GM19438 (cell line): ENCODE measurements around the gene FAM9A.
"Not testable (repeated sequence)": the region's sequence is repeated elsewhere in the genome, so short reads cannot be mapped to it uniquely, and the experiment has no call there.

ENCODE experiments used
- ATAC-seq: cut with Tn5 transposase; IDR thresholded peaks from one replicate; pipeline ENCODE4 v1.9.1; 2021; ENCODE audit warnings: low read depth; ENCODE audit not compliant: unreplicated experiment

The FAM9A gene

GRCh38 chrX:8805046-8805445 is 3.9 kb upstream of the FAM9A start:
- ATAC-seq: no peak

- no peak for ATAC-seq
Measured at GRCh38 chrX:8803326-8803725, 2.1 kb upstream of the FAM9A start.

DNA sequence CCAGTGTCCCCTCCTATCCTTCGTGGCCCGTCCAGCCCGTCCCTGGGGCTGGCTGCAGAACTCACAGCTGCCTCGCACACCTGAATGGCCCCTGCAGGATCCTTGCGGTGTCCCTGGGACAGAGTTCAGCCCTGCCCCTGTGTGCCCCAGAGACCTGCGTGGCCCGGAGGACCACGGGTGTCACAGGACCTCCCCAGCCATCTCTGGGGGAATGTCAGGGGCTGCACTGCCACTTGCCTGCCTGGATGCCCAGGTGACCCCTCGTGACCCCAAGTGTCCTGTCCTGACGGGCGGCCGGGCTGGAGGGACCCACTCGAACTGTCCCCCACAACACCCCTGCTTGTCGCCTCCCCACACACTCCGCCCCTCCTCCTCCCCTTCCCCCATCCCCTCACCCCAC is 832 bp downstream of the FAM9A start:
- not testable (repeated sequence) for ATAC-seq

DNA sequence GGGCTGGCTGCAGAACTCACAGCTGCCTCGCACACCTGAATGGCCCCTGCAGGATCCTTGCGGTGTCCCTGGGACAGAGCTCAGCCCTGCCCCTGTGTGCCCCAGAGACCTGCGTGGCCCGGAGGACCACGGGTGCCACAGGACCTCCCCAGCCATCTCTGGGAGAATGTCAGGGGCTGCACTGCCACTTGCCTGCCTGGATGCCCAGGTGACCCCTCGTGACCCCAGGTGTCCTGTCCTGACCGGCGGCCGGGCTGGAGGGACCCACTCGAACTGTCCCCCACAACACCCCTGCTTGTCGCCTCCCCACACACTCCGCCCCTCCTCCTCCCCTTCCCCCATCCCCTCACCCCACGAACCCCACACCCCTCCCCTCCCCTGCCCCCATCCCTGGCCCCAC is 1.9 kb downstream of the FAM9A start:
- ATAC-seq: not testable (repeated sequence)

DNA sequence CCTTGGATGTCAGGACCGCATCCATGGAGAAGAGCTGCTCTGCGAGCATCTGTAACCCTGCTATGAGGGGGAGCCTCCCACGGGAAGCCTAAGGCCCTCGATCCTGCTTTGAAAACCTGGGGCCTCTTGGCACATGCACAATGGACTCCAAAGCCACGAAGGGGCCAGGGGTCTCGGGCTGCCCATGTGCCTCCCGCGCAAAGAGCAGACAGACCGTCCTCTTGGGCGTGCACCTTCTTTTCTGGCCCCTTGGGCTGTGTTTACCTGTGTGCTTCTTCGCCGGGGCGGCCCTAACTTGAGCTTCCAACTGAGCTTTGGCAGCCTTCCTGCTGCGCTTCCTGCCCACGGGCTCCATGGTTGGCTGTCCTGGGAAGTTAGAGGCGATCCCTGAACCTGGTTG is 2.5 kb downstream of the FAM9A start:
- not testable (repeated sequence) for ATAC-seq

DNA sequence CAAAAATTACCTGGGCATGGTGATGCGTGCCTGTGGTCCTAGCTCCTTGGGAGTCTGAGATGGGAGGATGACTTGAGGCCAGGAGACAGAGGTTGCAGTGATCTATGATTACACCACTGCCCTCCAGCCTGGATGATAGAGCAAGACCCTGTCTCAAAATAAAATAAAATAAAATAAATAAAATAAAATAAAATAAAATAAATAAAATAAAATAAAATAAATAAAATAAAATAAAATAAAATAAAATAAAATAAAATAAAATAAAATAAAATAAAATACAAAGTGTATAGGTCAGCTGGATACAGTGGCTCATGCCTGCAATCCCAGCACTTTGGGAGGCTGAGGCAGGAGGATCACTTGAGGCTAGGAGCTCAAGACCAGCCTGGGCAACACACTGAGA is 14.1 kb downstream of the FAM9A start:
- not testable (repeated sequence) for ATAC-seq

- no peak for ATAC-seq
Measured at GRCh38 chrX:8784162-8784561, 17.0 kb downstream of the FAM9A start.

GRCh38 chrX:8783714-8784098 is 17.5 kb downstream of the FAM9A start:
- no peak for ATAC-seq

DNA sequence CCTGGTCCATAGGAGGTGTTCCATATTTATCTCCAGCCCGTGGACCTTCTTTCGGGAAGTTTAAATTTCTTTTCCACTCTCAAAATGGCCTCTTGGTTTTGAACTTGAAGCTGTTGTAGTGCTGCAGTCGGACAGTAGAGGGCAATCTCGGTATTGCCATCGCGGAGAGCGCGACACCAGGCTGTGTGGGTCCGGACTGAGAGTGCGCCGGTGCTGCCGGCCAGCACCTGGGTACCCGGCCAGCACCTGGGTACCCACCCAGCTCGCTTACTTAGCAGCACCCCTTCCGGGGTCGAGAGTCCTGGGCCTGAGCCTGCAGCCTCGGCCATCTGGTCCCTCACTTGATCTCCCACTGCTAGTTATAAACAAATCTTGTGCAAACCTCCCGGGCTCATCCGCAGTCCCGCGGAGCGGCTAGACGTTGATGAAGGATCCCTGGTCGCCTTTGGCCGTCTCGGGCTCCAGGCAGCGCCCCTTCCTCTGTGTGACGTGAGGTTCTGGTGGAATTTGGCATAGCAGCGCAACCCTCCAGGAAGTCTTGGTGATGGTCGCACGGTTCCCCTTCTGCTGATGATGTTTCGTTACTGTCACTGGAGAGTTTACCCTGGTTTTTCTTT is 18.0 kb downstream of the FAM9A start:
- no peak for ATAC-seq

DNA sequence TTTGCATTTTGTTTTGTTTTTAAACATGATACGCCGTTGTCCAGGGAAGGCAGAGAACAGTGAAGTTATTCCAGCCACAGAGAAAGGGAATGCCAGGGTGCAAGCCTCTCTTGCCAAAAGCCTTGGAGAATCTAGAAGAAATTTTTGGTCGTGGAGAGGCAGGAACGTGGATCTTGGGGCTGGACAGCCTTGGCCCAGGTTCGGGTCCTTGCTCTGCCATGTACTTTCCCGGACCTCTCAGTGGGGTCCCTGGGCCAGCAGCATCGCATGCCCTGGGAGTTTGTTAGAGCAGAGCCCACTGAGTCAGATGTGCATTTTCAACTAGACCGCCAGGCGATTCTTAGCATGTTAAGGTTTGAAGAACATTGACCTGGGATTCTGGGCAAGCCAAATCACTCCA is 18.6 kb downstream of the FAM9A start:
- no peak for ATAC-seq

DNA sequence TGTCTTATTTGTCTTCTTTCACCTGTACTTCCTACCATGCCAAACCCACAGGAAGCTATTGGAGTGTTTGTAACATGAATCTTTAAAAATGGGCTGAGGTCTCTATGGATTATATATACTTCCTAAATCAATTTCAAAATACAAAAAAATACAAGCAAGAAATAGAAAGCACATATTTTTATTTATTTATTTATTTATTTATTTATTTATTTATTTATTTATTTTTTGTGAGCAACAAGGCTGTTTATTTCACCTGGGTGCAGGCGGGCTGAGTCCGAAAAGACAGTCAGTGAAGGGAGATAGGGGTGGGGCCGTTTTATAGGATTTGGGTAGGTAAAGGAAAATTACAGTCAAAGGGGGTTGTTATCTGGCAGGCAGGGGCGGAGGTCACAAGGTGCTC is 19.3 kb downstream of the FAM9A start:
- ATAC-seq: not testable (repeated sequence)

- ATAC-seq: no peak
Measured at GRCh38 chrX:8773117-8773516, 28.1 kb downstream of the FAM9A start.

GRCh38 chrX:8760021-8760420 is 41.2 kb downstream of the FAM9A start:
- ATAC-seq: no peak

DNA sequence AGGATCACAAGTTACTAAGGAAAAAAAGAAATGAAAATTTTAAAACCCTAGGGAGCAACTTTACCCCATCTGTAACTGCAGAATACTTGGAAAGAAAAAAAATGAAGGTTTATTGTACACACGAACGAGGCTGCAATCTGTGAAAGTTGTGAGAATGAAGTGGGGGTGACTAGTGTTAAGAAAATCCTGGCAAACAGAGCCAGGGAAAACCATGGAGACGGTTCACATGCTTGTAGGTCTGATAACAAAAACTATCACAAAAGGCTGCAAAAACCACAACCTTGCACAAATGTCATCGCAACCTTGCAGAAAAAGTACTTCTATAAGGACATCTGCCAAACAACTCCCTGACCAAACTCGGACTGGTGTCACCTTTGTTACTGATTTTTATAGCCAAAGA is 42.5 kb downstream of the FAM9A start:
- ATAC-seq: not testable (repeated sequence)

- ATAC-seq: not testable (repeated sequence)
Measured at GRCh38 chrX:8757609-8758389, 43.4 kb downstream of the FAM9A start.

- ATAC-seq: no peak
Measured at GRCh38 chrX:8755813-8756212, 45.4 kb downstream of the FAM9A start.

GRCh38 chrX:8755116-8755515 is 46.1 kb downstream of the FAM9A start:
- ATAC-seq: no peak

- no peak for ATAC-seq
Measured at GRCh38 chrX:8749697-8750096, 51.5 kb downstream of the FAM9A start.

DNA sequence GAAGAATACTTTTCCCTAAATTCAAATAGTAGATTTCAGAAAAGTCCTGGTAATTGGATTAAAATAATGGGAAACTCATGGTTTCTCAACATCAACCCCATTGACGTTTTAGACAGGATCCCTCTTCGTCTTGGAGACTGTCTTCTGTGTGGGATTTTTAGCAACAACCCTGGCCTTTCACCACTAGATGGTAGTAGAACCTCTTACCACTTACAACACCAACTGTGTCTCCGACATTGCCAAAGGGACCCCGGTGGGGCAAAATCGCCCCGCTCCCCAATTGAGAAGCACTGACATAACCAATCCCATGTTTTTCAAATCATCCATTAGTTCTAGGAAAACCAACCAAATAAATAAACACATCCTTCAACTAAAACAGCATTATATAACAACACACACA is 52.3 kb downstream of the FAM9A start:
- ATAC-seq: no peak

DNA sequence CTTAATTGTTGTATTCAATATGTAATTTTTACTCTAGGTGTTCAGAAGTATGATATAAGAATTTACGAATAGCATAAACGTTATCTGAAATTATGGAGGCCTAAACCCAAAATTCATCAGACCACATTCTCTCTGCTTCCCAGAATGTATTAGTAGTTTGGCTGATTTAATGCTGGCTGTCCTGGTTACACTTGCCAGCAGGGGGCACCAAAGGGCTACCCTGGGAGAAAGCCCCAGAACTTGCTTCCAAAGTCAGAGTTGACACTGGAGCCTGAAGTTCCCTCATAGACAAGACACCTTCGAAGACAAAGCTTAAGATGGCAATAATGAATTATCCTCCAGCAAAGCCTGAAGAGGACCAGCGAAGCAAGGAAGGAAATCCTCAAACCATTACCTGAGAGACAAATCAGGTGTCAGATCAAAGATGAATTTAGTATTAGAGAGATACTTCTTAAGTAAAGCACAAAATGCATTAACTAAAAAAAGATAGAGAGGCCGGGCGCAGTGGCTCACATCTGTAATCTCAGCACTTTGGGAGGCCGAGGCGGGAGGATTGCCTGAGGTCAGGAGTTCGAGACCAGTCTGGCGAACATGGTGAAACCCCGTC is 58.0 kb downstream of the FAM9A start:
- ATAC-seq: peak; percentile 74

- ATAC-seq: no peak
Measured at GRCh38 chrX:8741981-8742380, 59.2 kb downstream of the FAM9A start.
